Retinal pigment epithelial cell (primary cell): ENCODE results near the gene DPYSL4.
A peak's percentile ranks its signal among the peaks of the same experiment; 100 is the strongest.

Source experiments
- DNase-seq: peaks from one replicate; pipeline ENCODE4 v3.0.0-alpha.2; 2010; ENCODE audit warnings: low read depth
- H3K4me3 ChIP-seq: 2 replicates; pipeline ENCODE4 v1.5.1; 2011; ENCODE audit warnings: mild to moderate bottlenecking, low read length, control low read depth, moderate library complexity
- CTCF ChIP-seq: conservative IDR thresholded peaks from 2 replicates; pipeline ENCODE4 v1.5.1; 2011; ENCODE audit warnings: low read depth, low read length, control low read depth, inconsistent platforms

Gene DPYSL4

DNA sequence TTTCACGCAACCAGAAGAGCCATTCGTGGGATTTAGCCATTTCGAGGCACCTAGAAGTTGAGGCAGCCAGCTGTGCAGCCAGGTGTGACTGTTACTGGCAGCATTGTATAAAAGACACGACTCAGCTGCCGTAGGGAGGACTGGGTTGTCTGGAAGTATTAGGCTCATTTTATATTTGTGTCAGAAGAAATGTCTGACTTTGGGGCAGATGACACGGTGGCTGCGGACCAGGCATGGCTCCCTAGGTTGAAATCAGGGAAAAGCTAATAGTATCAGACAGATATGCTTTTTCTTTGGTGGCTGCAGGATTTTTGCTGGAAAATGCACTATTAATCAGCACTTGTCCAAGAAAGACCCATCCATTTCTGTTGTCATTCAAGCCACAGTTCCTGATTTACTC is 4.2 kb upstream of the DPYSL4 start:
- DNase-seq, result no peak
- no peak for TF ChIP-seq CTCF
- no peak overlapping the region for H3K4me3 ChIP-seq

- DNase-seq, result no peak
- TF ChIP-seq CTCF, result no peak
- H3K4me3 ChIP-seq, result no peak overlapping the region
These were observed 3.7 kb upstream of the DPYSL4 start for GRCh38 chr10:132183046-132183445.

DNA sequence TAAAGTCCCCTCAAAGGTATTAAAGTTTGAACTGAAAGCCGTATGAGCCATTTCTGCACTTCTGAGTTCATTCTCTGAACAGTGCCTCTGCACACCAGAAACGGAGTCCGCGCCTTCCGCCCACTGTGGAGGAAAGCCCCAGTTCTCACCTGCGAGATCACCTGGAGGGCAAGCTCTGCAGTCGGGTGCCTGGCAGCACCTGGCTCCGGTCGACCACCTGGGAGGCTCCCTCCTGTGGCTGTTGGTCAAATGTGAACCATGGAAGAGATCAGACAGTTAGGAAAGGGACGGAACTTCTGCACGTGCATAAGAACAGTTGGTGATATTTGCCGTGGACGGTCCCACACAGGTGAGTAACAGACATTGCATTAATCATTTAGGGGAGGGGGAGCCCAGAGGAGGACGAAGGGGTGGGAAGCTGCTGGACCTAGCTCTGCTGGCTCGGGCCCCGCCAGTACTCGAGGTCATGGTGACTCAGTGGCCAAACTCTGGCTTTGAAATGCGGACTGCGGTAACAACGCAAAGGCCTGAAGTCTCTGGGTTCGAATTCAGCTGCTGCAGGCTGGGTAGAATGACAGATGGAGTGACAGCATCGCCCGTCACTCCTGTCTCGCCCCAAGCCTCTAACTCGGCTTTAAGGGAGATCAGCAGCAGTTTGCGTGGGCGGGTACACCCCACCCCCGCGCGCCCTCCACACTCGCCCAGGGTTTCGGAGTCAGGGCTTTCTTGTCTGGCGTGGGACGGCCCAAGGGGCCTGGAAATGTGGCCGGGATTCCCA is 1.7 kb upstream of the DPYSL4 start:
- no peak for TF ChIP-seq CTCF
- H3K4me3 ChIP-seq, result no peak overlapping the region

GRCh38 chr10:132185601-132186487 is 904 bp upstream of the DPYSL4 start:
- no peak for DNase-seq
- H3K4me3 ChIP-seq, result no peak overlapping the region

More for the DNA sequence above, 1.7 kb upstream of the DPYSL4 start:
- DNase-seq, result no peak

GRCh38 chr10:132187430-132188138 is 836 bp downstream of the DPYSL4 start:
- no peak for TF ChIP-seq CTCF
- peak overlapping the region; percentile 15 for H3K4me3 ChIP-seq
- DNase-seq, result no peak

More at GRCh38 chr10:132185601-132186487, 904 bp upstream of the DPYSL4 start:
- TF ChIP-seq CTCF, result no peak

GRCh38 chr10:132188331-132188730 is 1.6 kb downstream of the DPYSL4 start:
- TF ChIP-seq CTCF, result no peak
- no peak overlapping the region for H3K4me3 ChIP-seq
- no peak for DNase-seq
